Nephron progenitor cell (in vitro differentiated cells): Measurements from ENCODE around the gene PILRA.

ENCODE experiments used
- DNase-seq: peaks from one replicate; pipeline ENCODE4 v3.0.0; 2021
- H3K27ac Mint-ChIP-seq: 2 replicates; pipeline ENCODE4 v1.8.0; 2021; ENCODE audit warnings: mild to moderate bottlenecking, moderate library complexity, mixed read lengths
- H3K27me3 Mint-ChIP-seq: 2 replicates; pipeline ENCODE4 v1.8.0; 2021; ENCODE audit warnings: mild to moderate bottlenecking, low read depth, mixed read lengths; ENCODE audit not compliant: poor library complexity
- H3K36me3 Mint-ChIP-seq: 2 replicates; pipeline ENCODE4 v1.8.0; 2021; ENCODE audit warnings: low read depth, mixed read lengths
- H3K4me1 Mint-ChIP-seq: 2 replicates; pipeline ENCODE4 v1.8.0; 2021; ENCODE audit warnings: mixed read lengths
- H3K4me3 Mint-ChIP-seq: 2 replicates; pipeline ENCODE4 v1.8.0; 2021; ENCODE audit warnings: mild to moderate bottlenecking, moderate library complexity, mixed read lengths
- H3K9me3 Mint-ChIP-seq: 2 replicates; pipeline ENCODE4 v1.8.0; 2021; ENCODE audit warnings: mild to moderate bottlenecking, moderate library complexity, mixed read lengths
- CTCF ChIP-seq: fragments of 200-600 bp; sonication (generic); IDR thresholded peaks from 2 replicates; pipeline ENCODE4 v1.5.0; 2021; ENCODE audit warnings: antibody characterized with exemption

PILRA gene

GRCh38 chr7:100352984-100353684 is 20.2 kb upstream of the PILRA start:
- H3K4me3 Mint-ChIP-seq: no peak overlapping the region
- DNase-seq: no peak
- H3K27ac Mint-ChIP-seq: no peak overlapping the region
- no peak for TF ChIP-seq CTCF
- peaks cover 27% of the 10 kb centered on the region for H3K36me3 Mint-ChIP-seq
- H3K9me3 Mint-ChIP-seq: no peaks in the 10 kb centered on the region
- no peaks in the 10 kb centered on the region for H3K4me1 Mint-ChIP-seq
- no peaks in the 10 kb centered on the region for H3K27me3 Mint-ChIP-seq

- H3K27me3 Mint-ChIP-seq: no peaks in the 10 kb centered on the region
- TF ChIP-seq CTCF: no peak
- H3K36me3 Mint-ChIP-seq: peaks cover 28% of the 10 kb centered on the region
- H3K9me3 Mint-ChIP-seq: no peaks in the 10 kb centered on the region
- H3K27ac Mint-ChIP-seq: no peak overlapping the region
- no peaks in the 10 kb centered on the region for H3K4me1 Mint-ChIP-seq
- H3K4me3 Mint-ChIP-seq: no peak overlapping the region
- DNase-seq: no peak
These were observed 19.5 kb upstream of the PILRA start for GRCh38 chr7:100353685-100354330.

- Mint-ChIP-seq H3K9me3 (no peaks in the 10 kb centered on the region), H3K27ac (no peak overlapping the region), H3K4me1 (peaks cover 5% of the 10 kb centered on the region), H3K4me3 (no peak overlapping the region), H3K36me3 (peaks cover 34% of the 10 kb centered on the region), H3K27me3 (no peaks in the 10 kb centered on the region)
- DNase-seq: no peak
- TF ChIP-seq CTCF: no peak
These were observed 16.7 kb upstream of the PILRA start for GRCh38 chr7:100356416-100357068.

GRCh38 chr7:100357131-100357561 is 16.1 kb upstream of the PILRA start:
- TF ChIP-seq CTCF: no peak
- H3K4me1 Mint-ChIP-seq: peaks cover 5% of the 10 kb centered on the region
- no peaks in the 10 kb centered on the region for H3K27me3 Mint-ChIP-seq
- H3K36me3 Mint-ChIP-seq: peaks cover 40% of the 10 kb centered on the region
- no peak overlapping the region for H3K27ac Mint-ChIP-seq
- no peak overlapping the region for H3K4me3 Mint-ChIP-seq
- no peaks in the 10 kb centered on the region for H3K9me3 Mint-ChIP-seq
- DNase-seq: no peak

GRCh38 chr7:100358027-100358856 is 15.0 kb upstream of the PILRA start, which contains the start of gene PILRB:
Gene PILRB, plus strand, starts transcription at chr7:100358117. Its CDS starts 186 bp downstream, at chr7:100358303.
- no peak for DNase-seq
- no peak within 1 kb of the TSS for H3K27ac Mint-ChIP-seq
- H3K36me3 Mint-ChIP-seq: peaks cover 51% of the 10 kb centered on the region
- TF ChIP-seq CTCF: no peak
- no peak within 1 kb of the TSS for H3K4me3 Mint-ChIP-seq
- H3K27me3 Mint-ChIP-seq: no peaks in the 10 kb centered on the region
- peaks cover 5% of the 10 kb centered on the region for H3K4me1 Mint-ChIP-seq
- H3K9me3 Mint-ChIP-seq: no peaks in the 10 kb centered on the region
